ENCODE measurements around the gene LGR4.
"Not testable (repeated sequence)": the region's sequence is repeated elsewhere in the genome, so short reads cannot be mapped to it uniquely, and the experiment has no call there.

LGR4 gene

GRCh38 chr11:27348340-27348873 is 124.2 kb downstream of the LGR4 start:
- DNase-seq (ENCODE audit: low read depth in 2 of 2): no peak

GRCh38 chr11:27347359-27348339 is 124.9 kb downstream of the LGR4 start:
- DNase-seq (ENCODE audit: low read depth in 2 of 2): no peak

- DNase-seq (ENCODE audit: low read depth in 2 of 2): no peak
Measured at GRCh38 chr11:27339941-27340340, 132.6 kb downstream of the LGR4 start.

GRCh38 chr11:27334764-27335163 is 137.8 kb downstream of the LGR4 start:
- not testable (repeated sequence) for DNase-seq (ENCODE audit: low read depth in 2 of 2)

GRCh38 chr11:27331981-27332380 is 140.6 kb downstream of the LGR4 start:
- DNase-seq (ENCODE audit: low read depth in 2 of 2): no peak

- no peak for DNase-seq (ENCODE audit: low read depth in 2 of 2)
Measured at GRCh38 chr11:27330633-27331270, 141.8 kb downstream of the LGR4 start.

GRCh38 chr11:27329867-27330632 is 142.5 kb downstream of the LGR4 start:
- DNase-seq (ENCODE audit: low read depth in 2 of 2): no peak

GRCh38 chr11:27328614-27329013 is 144.0 kb downstream of the LGR4 start:
- no peak for DNase-seq (ENCODE audit: low read depth in 2 of 2)

- DNase-seq (ENCODE audit: low read depth in 2 of 2): not testable (repeated sequence)
Measured at GRCh38 chr11:27327064-27327463, 145.5 kb downstream of the LGR4 start.

- not testable (repeated sequence) for DNase-seq (ENCODE audit: low read depth in 2 of 2)
Measured at GRCh38 chr11:27322196-27322595, 150.4 kb downstream of the LGR4 start.

- DNase-seq (ENCODE audit: low read depth in 2 of 2): not testable (repeated sequence)
Measured at GRCh38 chr11:27321340-27321739, 151.2 kb downstream of the LGR4 start.

- no peak for DNase-seq (ENCODE audit: low read depth in 2 of 2)
Measured at GRCh38 chr11:27319072-27319471, 153.5 kb downstream of the LGR4 start.

GRCh38 chr11:27317751-27318150 is 154.8 kb downstream of the LGR4 start:
- DNase-seq (ENCODE audit: low read depth in 2 of 2): no peak

Data from stimulated activated CD4-positive, alpha-beta T cell treated with anti-CD3 and anti-CD28 coated beads, Interleukin-1b, Interleukin-23, amount 100 ng/mL, for 1 hour (primary cell).